ENCODE results near the gene STK25. TPM values are rescaled to one million over a fixed set of nuclear protein-coding genes. Genes with fewer than 3 reads are reported as not detected.
"Not testable (repeated sequence)": the region's sequence is repeated elsewhere in the genome, so short reads cannot be mapped to it uniquely, and the experiment has no call there.

STK25 gene
- total RNA-seq, 1 donor, result 227 TPM

DNA sequence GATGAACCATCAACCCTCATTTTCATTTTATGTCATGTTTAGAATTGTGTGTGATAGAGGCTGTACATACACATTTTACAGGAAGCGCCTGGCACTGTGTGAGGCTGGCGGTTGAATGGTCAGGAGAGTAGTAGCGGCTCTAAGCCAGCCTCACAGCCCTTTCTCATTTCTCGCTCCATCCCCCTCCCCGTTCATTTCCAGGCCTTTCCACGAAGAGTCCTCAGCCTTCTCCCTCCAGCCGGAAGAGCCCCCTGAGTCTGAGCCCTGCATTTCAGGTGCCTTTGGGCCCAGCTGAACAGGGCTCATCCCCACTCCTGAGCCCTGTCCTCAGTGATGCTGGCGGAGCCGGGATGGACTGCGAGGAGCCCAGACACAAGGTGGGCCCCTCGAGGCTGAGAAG lies 51.8 kb downstream of the STK25 start:
- Histone ChIP-seq H3K27me3 (ENCODE audit: insufficient read depth, low read length) (no peaks in the 10 kb centered on the region), H3K27ac (ENCODE audit: low read depth, low read length) (no peak overlapping the region), H3K4me1 (ENCODE audit: insufficient read depth, low read length) (no peaks in the 10 kb centered on the region), H3K9me3 (ENCODE audit: low read depth, low read length) (no peaks in the 10 kb centered on the region), H3K79me2 (ENCODE audit: insufficient read depth, low read length) (no peaks in the 10 kb centered on the region), H3K36me3 (ENCODE audit: insufficient read depth, low read length) (no peaks in the 10 kb centered on the region), H4K20me1 (ENCODE audit: insufficient read depth, low read length) (no peaks in the 10 kb centered on the region), H3K4me2 (ENCODE audit: insufficient read depth, low read length) (no peak overlapping the region), H2AFZ (ENCODE audit: low read length) (no peak overlapping the region), H3K4me3 (ENCODE audit: insufficient read depth, low read length) (no peak overlapping the region)
- DNase-seq (ENCODE audit: insufficient read length, low spot score, missing footprints), result no peak
- no peak for TF ChIP-seq CTCF (IDR thresholded peaks at IDR 0.05; ENCODE audit: extremely low read depth, low read depth, low read length)

- H3K79me2 ChIP-seq (ENCODE audit: insufficient read depth, low read length), result no peaks in the 10 kb centered on the region
- no peaks in the 10 kb centered on the region for H3K36me3 ChIP-seq (ENCODE audit: insufficient read depth, low read length)
- no peak for TF ChIP-seq CTCF (IDR thresholded peaks at IDR 0.05; ENCODE audit: extremely low read depth, low read depth, low read length)
- no peaks in the 10 kb centered on the region for H4K20me1 ChIP-seq (ENCODE audit: insufficient read depth, low read length)
- H3K4me2 ChIP-seq (ENCODE audit: insufficient read depth, low read length), result no peak overlapping the region
- no peak overlapping the region for H3K4me3 ChIP-seq (ENCODE audit: insufficient read depth, low read length)
- H2AFZ ChIP-seq (ENCODE audit: low read length), result no peak overlapping the region
- no peaks in the 10 kb centered on the region for H3K4me1 ChIP-seq (ENCODE audit: insufficient read depth, low read length)
- H3K9me3 ChIP-seq (ENCODE audit: low read depth, low read length), result no peaks in the 10 kb centered on the region
- no peaks in the 10 kb centered on the region for H3K27me3 ChIP-seq (ENCODE audit: insufficient read depth, low read length)
- DNase-seq (ENCODE audit: insufficient read length, low spot score, missing footprints), result peak; percentile 73
- H3K27ac ChIP-seq (ENCODE audit: low read depth, low read length), result no peak overlapping the region
Measured at GRCh38 chr2:241454837-241455485, 53.4 kb downstream of the STK25 start.

DNA sequence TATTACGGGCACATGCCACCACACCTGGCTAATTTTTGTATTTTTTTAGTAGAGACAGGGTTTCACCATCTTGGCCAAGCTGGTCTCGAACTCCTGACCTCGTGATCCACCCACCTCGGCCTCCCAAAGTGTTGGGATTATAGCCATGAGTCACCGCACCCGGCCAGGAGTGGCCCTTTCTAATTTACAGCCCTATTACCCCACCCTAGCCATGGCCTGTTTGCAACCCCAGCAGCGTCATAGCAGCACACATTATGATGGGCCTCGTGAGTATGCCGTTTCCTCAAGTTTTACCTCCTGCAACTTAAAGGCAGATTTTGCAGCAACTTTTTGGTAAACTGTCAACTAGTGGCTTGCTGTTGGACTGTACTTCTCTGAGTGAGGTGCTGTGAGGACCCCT lies 54.5 kb downstream of the STK25 start:
- not testable (repeated sequence) for H4K20me1 ChIP-seq (ENCODE audit: insufficient read depth, low read length); H3K27ac ChIP-seq (ENCODE audit: low read depth, low read length); H3K4me3 ChIP-seq (ENCODE audit: insufficient read depth, low read length); DNase-seq (ENCODE audit: insufficient read length, low spot score, missing footprints); H3K79me2 ChIP-seq (ENCODE audit: insufficient read depth, low read length); H3K27me3 ChIP-seq (ENCODE audit: insufficient read depth, low read length); H3K4me2 ChIP-seq (ENCODE audit: insufficient read depth, low read length); H3K9me3 ChIP-seq (ENCODE audit: low read depth, low read length); H3K4me1 ChIP-seq (ENCODE audit: insufficient read depth, low read length); H3K36me3 ChIP-seq (ENCODE audit: insufficient read depth, low read length); H2AFZ ChIP-seq (ENCODE audit: low read length)

GRCh38 chr2:241451840-241452506 lies 56.4 kb downstream of the STK25 start:
- DNase-seq (ENCODE audit: insufficient read length, low spot score, missing footprints), result no peak
- no peaks in the 10 kb centered on the region for H3K36me3 ChIP-seq (ENCODE audit: insufficient read depth, low read length)
- no peak overlapping the region for H2AFZ ChIP-seq (ENCODE audit: low read length)
- no peak for TF ChIP-seq CTCF (IDR thresholded peaks at IDR 0.05; ENCODE audit: extremely low read depth, low read depth, low read length)
- no peak overlapping the region for H3K4me2 ChIP-seq (ENCODE audit: insufficient read depth, low read length)
- no peaks in the 10 kb centered on the region for H3K79me2 ChIP-seq (ENCODE audit: insufficient read depth, low read length)
- no peak overlapping the region for H3K4me3 ChIP-seq (ENCODE audit: insufficient read depth, low read length)
- H3K4me1 ChIP-seq (ENCODE audit: insufficient read depth, low read length), result no peaks in the 10 kb centered on the region
- H3K9me3 ChIP-seq (ENCODE audit: low read depth, low read length), result no peaks in the 10 kb centered on the region
- no peak overlapping the region for H3K27ac ChIP-seq (ENCODE audit: low read depth, low read length)
- no peaks in the 10 kb centered on the region for H4K20me1 ChIP-seq (ENCODE audit: insufficient read depth, low read length)
- H3K27me3 ChIP-seq (ENCODE audit: insufficient read depth, low read length), result no peaks in the 10 kb centered on the region

- H3K27me3 ChIP-seq (ENCODE audit: insufficient read depth, low read length); H3K4me1 ChIP-seq (ENCODE audit: insufficient read depth, low read length); H2AFZ ChIP-seq (ENCODE audit: low read length); H4K20me1 ChIP-seq (ENCODE audit: insufficient read depth, low read length); H3K9me3 ChIP-seq (ENCODE audit: low read depth, low read length); H3K4me2 ChIP-seq (ENCODE audit: insufficient read depth, low read length); H3K4me3 ChIP-seq (ENCODE audit: insufficient read depth, low read length); H3K79me2 ChIP-seq (ENCODE audit: insufficient read depth, low read length); H3K27ac ChIP-seq (ENCODE audit: low read depth, low read length); H3K36me3 ChIP-seq (ENCODE audit: insufficient read depth, low read length); DNase-seq (ENCODE audit: insufficient read length, low spot score, missing footprints): not testable (repeated sequence)
Measured at GRCh38 chr2:241450092-241450491, 58.3 kb downstream of the STK25 start.

Data from osteoblast (primary cell).